Activated CD4-positive, alpha-beta T cell treated with anti-CD3 and anti-CD28 coated beads for 36 hours (primary cell): ENCODE results near the gene EGLN3. TPM values are rescaled to one million over a fixed set of nuclear protein-coding genes. Genes with fewer than 3 reads are reported as not detected.

Experiments used
- ATAC-seq: fragments of 200-7000 bp; cut with Tn5 transposase; one replicate; pipeline ENCODE4 v1.10.0; 2021; ENCODE audit warnings: mild to moderate bottlenecking, moderate library complexity
- CTCF ChIA-PET: fragments of 350-600 bp; sonication (Branson Sonifier 250); formaldehyde crosslinking; loops from one replicate; lab custom pipeline; 2021; ENCODE audit warnings: antibody characterized with exemption; lab: Charles Lee
- POLR2A ChIA-PET: fragments of 350-600 bp; sonication (Branson Sonifier 250); formaldehyde crosslinking; loops from one replicate; lab custom pipeline; 2021; ENCODE audit warnings: antibody characterized with exemption, inconsistent platforms; lab: Charles Lee
- DNase-seq: peaks from one replicate; pipeline ENCODE4 v3.0.0-alpha.2; 2020
- H3K27ac Mint-ChIP-seq: one replicate; pipeline ENCODE4 v1.8.0; 2021; ENCODE audit warnings: mixed read lengths
- H3K27me3 Mint-ChIP-seq: one replicate; pipeline ENCODE4 v1.8.0; 2021; ENCODE audit warnings: mixed read lengths
- H3K36me3 Mint-ChIP-seq: one replicate; pipeline ENCODE4 v1.8.0; 2021; ENCODE audit warnings: low read depth, mixed read lengths
- H3K4me1 Mint-ChIP-seq: one replicate; pipeline ENCODE4 v1.8.0; 2021; ENCODE audit warnings: mixed read lengths
- H3K4me3 Mint-ChIP-seq: one replicate; pipeline ENCODE4 v1.8.0; 2021; ENCODE audit warnings: mild to moderate bottlenecking, moderate library complexity, mixed read lengths
- H3K9me3 Mint-ChIP-seq: one replicate; pipeline ENCODE4 v1.8.0; 2021; ENCODE audit warnings: low read depth, mixed read lengths
- intact Hi-C, 2 experiments: fragments of 100-400 bp; cut with DNase I in 1 of 2; cut with micrococcal nuclease in 1 of 2; formaldehyde crosslinking; loops; one replicate each; pipeline versions ENCODE4 v1.14.2 to v1.15.1; 2022 to 2024; cut with DNase I, micrococcal nuclease
- total RNA-seq, 2 experiments: library from RNA; stranded (reverse); gene quantifications; one replicate each; pipeline ENCODE4 v1.2.3, GENCODE V29; 2021

Gene EGLN3
- total RNA-seq, result 1 to 10 TPM; 3.8 to 3.9 TPM

- peaks cover 45% of the 10 kb centered on the region for H3K27me3 Mint-ChIP-seq
- POLR2A ChIA-PET, result no interaction called here
- no peaks in the 10 kb centered on the region for H3K9me3 Mint-ChIP-seq
Observed at GRCh38 chr14:33950320-33951182, at the start of gene EGLN3. Gene EGLN3, minus strand, starts transcription at chr14:33951074. Its CDS starts 322 bp downstream, at chr14:33950752.

GRCh38 chr14:34000396-34000795 lies 49.5 kb upstream of the EGLN3 start:
- intact Hi-C loops, result no loop called here
- POLR2A ChIA-PET, result no interaction called here

More at GRCh38 chr14:33950320-33951182, at the start of gene EGLN3:
- CTCF ChIA-PET, result interaction anchor here (0.8 kb wide), 2 partner anchors 148 to 336 kb away, joined by 3 read pairs; no protein-coding TSS in a partner anchor
- ATAC-seq, result peak; percentile 93
- intact Hi-C loops, result loop anchor here in 1 of 2 experiments (2.0 to 5.0 kb wide), 3 partner anchors 107 to 278 kb away; no protein-coding TSS in a partner anchor
- Mint-ChIP-seq H3K4me3 (peak within 1 kb of the TSS; percentile 77), H3K36me3 (no peaks in the 10 kb centered on the region), H3K27ac (peak within 1 kb of the TSS; percentile 55), H3K4me1 (peaks cover 22% of the 10 kb centered on the region)
- peak; percentile 78 for DNase-seq

GRCh38 chr14:33999771-34000291 lies 49.0 kb upstream of the EGLN3 start:
- ATAC-seq, result no peak
- ChIA-PET CTCF (no interaction called here), POLR2A (no interaction called here)
- Mint-ChIP-seq H3K9me3 (no peaks in the 10 kb centered on the region), H3K4me3 (no peak overlapping the region), H3K36me3 (no peaks in the 10 kb centered on the region), H3K27ac (no peak overlapping the region), H3K4me1 (no peaks in the 10 kb centered on the region), H3K27me3 (no peaks in the 10 kb centered on the region)
- DNase-seq, result no peak
- intact Hi-C loops, result no loop called here

More at GRCh38 chr14:34000396-34000795, 49.5 kb upstream of the EGLN3 start:
- no peak overlapping the region for H3K4me3 Mint-ChIP-seq
- ATAC-seq (no peak), DNase-seq (no peak)
- no peaks in the 10 kb centered on the region for H3K27me3 Mint-ChIP-seq
- no peaks in the 10 kb centered on the region for H3K36me3 Mint-ChIP-seq
- no peaks in the 10 kb centered on the region for H3K4me1 Mint-ChIP-seq
- no peaks in the 10 kb centered on the region for H3K9me3 Mint-ChIP-seq
- CTCF ChIA-PET, result no interaction called here
- H3K27ac Mint-ChIP-seq, result no peak overlapping the region

- H3K27ac Mint-ChIP-seq, result no peak overlapping the region
- no peak overlapping the region for H3K4me3 Mint-ChIP-seq
- ChIA-PET POLR2A (no interaction called here), CTCF (interaction anchor here (1.3 kb wide), 1 partner anchor 230 kb away, joined by 4 read pairs; no protein-coding TSS in a partner anchor)
- ATAC-seq (no peak), DNase-seq (no peak)
- no peaks in the 10 kb centered on the region for H3K36me3 Mint-ChIP-seq
- H3K4me1 Mint-ChIP-seq, result no peaks in the 10 kb centered on the region
- H3K27me3 Mint-ChIP-seq, result no peaks in the 10 kb centered on the region
- H3K9me3 Mint-ChIP-seq, result no peaks in the 10 kb centered on the region
- intact Hi-C loops, result no loop called here
Observed at GRCh38 chr14:33997611-33998010, 46.7 kb upstream of the EGLN3 start.

- Mint-ChIP-seq H3K9me3 (no peaks in the 10 kb centered on the region), H3K27ac (no peak overlapping the region), H3K4me3 (no peak overlapping the region), H3K27me3 (no peaks in the 10 kb centered on the region), H3K4me1 (no peaks in the 10 kb centered on the region), H3K36me3 (no peaks in the 10 kb centered on the region)
- ChIA-PET POLR2A (no interaction called here), CTCF (interaction anchor here (1.0 to 1.3 kb wide), 2 partner anchors 8 to 232 kb away, joined by 3 to 4 read pairs; no protein-coding TSS in a partner anchor)
- DNase-seq (no peak), ATAC-seq (no peak)
- intact Hi-C loops, result no loop called here
Observed at GRCh38 chr14:33996462-33996861, 45.6 kb upstream of the EGLN3 start.

GRCh38 chr14:33993246-33993645 lies 42.4 kb upstream of the EGLN3 start:
- H3K27me3 Mint-ChIP-seq, result no peaks in the 10 kb centered on the region
- H3K4me1 Mint-ChIP-seq, result peaks cover 9% of the 10 kb centered on the region
- H3K4me3 Mint-ChIP-seq, result no peak overlapping the region
- no peak for DNase-seq
- CTCF ChIA-PET, result no interaction called here
- H3K36me3 Mint-ChIP-seq, result no peaks in the 10 kb centered on the region
- POLR2A ChIA-PET, result no interaction called here
- intact Hi-C loops, result no loop called here
- no peak overlapping the region for H3K27ac Mint-ChIP-seq
- H3K9me3 Mint-ChIP-seq, result no peaks in the 10 kb centered on the region
- ATAC-seq, result no peak

- H3K36me3 Mint-ChIP-seq, result no peaks in the 10 kb centered on the region
- H3K9me3 Mint-ChIP-seq, result no peaks in the 10 kb centered on the region
- H3K4me1 Mint-ChIP-seq, result peaks cover 9% of the 10 kb centered on the region
- DNase-seq (no peak), ATAC-seq (no peak)
- H3K27me3 Mint-ChIP-seq, result no peaks in the 10 kb centered on the region
- ChIA-PET CTCF (no interaction called here), POLR2A (no interaction called here)
- intact Hi-C loops, result no loop called here
- no peak overlapping the region for H3K27ac Mint-ChIP-seq
- H3K4me3 Mint-ChIP-seq, result no peak overlapping the region
Observed at GRCh38 chr14:33992274-33993007, 41.6 kb upstream of the EGLN3 start.

GRCh38 chr14:33990790-33991189 lies 39.9 kb upstream of the EGLN3 start:
- CTCF ChIA-PET, result no interaction called here
- H3K9me3 Mint-ChIP-seq, result no peaks in the 10 kb centered on the region
- H3K36me3 Mint-ChIP-seq, result no peaks in the 10 kb centered on the region
- POLR2A ChIA-PET, result no interaction called here
- H3K4me1 Mint-ChIP-seq, result peaks cover 9% of the 10 kb centered on the region
- H3K27me3 Mint-ChIP-seq, result no peaks in the 10 kb centered on the region
- H3K4me3 Mint-ChIP-seq, result no peak overlapping the region
- no peak overlapping the region for H3K27ac Mint-ChIP-seq
- intact Hi-C loops, result no loop called here
- DNase-seq (no peak), ATAC-seq (no peak)

- Mint-ChIP-seq H3K4me1 (peaks cover 9% of the 10 kb centered on the region), H3K9me3 (no peaks in the 10 kb centered on the region), H3K36me3 (no peaks in the 10 kb centered on the region), H3K27me3 (no peaks in the 10 kb centered on the region), H3K27ac (no peak overlapping the region), H3K4me3 (no peak overlapping the region)
- ATAC-seq, result no peak
- intact Hi-C loops, result no loop called here
- ChIA-PET POLR2A (no interaction called here), CTCF (interaction anchor here (1.4 kb wide), 1 partner anchor 9 kb away, joined by 3 read pairs; no protein-coding TSS in a partner anchor)
- DNase-seq, result no peak
Observed at GRCh38 chr14:33987565-33988080, 36.7 kb upstream of the EGLN3 start.

- no peaks in the 10 kb centered on the region for H3K36me3 Mint-ChIP-seq
- H3K4me1 Mint-ChIP-seq, result peaks cover 9% of the 10 kb centered on the region
- H3K9me3 Mint-ChIP-seq, result no peaks in the 10 kb centered on the region
- no peak overlapping the region for H3K27ac Mint-ChIP-seq
- intact Hi-C loops, result no loop called here
- POLR2A ChIA-PET, result no interaction called here
- DNase-seq (no peak), ATAC-seq (peak; percentile 30)
- H3K4me3 Mint-ChIP-seq, result no peak overlapping the region
- CTCF ChIA-PET, result no interaction called here
- H3K27me3 Mint-ChIP-seq, result no peaks in the 10 kb centered on the region
Observed at GRCh38 chr14:33986804-33987203, 35.9 kb upstream of the EGLN3 start.

GRCh38 chr14:33985242-33985641 lies 34.4 kb upstream of the EGLN3 start:
- DNase-seq (no peak), ATAC-seq (no peak)
- Mint-ChIP-seq H3K4me1 (peaks cover 6% of the 10 kb centered on the region), H3K27ac (no peak overlapping the region), H3K4me3 (no peak overlapping the region), H3K27me3 (no peaks in the 10 kb centered on the region), H3K36me3 (no peaks in the 10 kb centered on the region), H3K9me3 (no peaks in the 10 kb centered on the region)
- POLR2A ChIA-PET, result no interaction called here
- CTCF ChIA-PET, result no interaction called here
- intact Hi-C loops, result no loop called here
